Ovary (tissue), 9 donors: ENCODE measurements around the gene ARNT2. TPM values are rescaled to one million over a fixed set of nuclear protein-coding genes. Genes with fewer than 3 reads are reported as not detected.

Experiments
- DNase-seq, 5 donors: peaks; one replicate each; pipeline ENCODE4 v3.0.0-alpha.2; 2019 to 2020
- H3K27ac ChIP-seq, 2 donors: fragments of 200-600 bp; one replicate each; pipeline versions ENCODE4 v1.5.1 to v1.8.0; 2019 to 2022
- H3K27me3 ChIP-seq: fragments of 200-600 bp; one replicate; pipeline ENCODE4 v1.8.0; 2022
- H3K36me3 ChIP-seq: fragments of 200-600 bp; sonication (generic); one replicate; pipeline ENCODE4 v1.5.1; 2019
- H3K4me1 ChIP-seq: one replicate; pipeline ENCODE4 v1.8.1; 2013; ENCODE audit warnings: mild to moderate bottlenecking, moderate library complexity; ENCODE audit not compliant: insufficient read depth
- H3K4me3 ChIP-seq: fragments of 200-600 bp; sonication (generic); one replicate; pipeline ENCODE4 v1.5.1; 2017
- H3K9me3 ChIP-seq, 2 donors: fragments of 200-600 bp in 1 of 2; sonication (generic) in 1 of 2; one replicate each; pipeline versions ENCODE4 v1.5.1 to v1.8.1; 2013 to 2019; ENCODE audit warnings: mild to moderate bottlenecking in 1 of 2, moderate library complexity in 1 of 2
- CTCF ChIP-seq, 3 donors: fragments of 450-650 bp in 2 of 3; fragments of 200-600 bp in 1 of 3; IDR thresholded peaks; one replicate each; pipeline versions ENCODE4 v1.5.1 to v1.8.0; 2016 to 2022; ENCODE audit warnings: antibody characterized with exemption in 3 of 3, mild to moderate bottlenecking in 1 of 3
- EP300 ChIP-seq: sonication (generic); formaldehyde crosslinking; IDR thresholded peaks from one replicate; pipeline ENCODE4 v1.6.1; 2017; ENCODE audit warnings: antibody characterized with exemption
- POLR2A ChIP-seq: fragments of 450-650 bp; IDR thresholded peaks from one replicate; pipeline ENCODE4 v1.6.1; 2017; ENCODE audit warnings: antibody characterized with exemption, mild to moderate bottlenecking, moderate library complexity
- WGBS, 3 donors: extraction: QIAGEN DNeasy Blood & Tissue Kit in 1 of 3; methylation state at CpG; one replicate each; pipeline versions ENCODE4 v1.1.5 to v1.1.7; 2013 to 2017; 5-methylcytosine and 5-hydroxymethylcytosine counted together
- intact Hi-C, 4 donors: fragments of 100-400 bp; cut with DNase I; formaldehyde crosslinking; loops; one replicate each; pipeline versions ENCODE4 v1.11.0 to v1.15.1; 2022 to 2023
- polyA plus RNA-seq, 2 donors: library from polyadenylated mRNA; stranded (reverse); fragments of 200-250 nt in 1 of 2; fragments of 350-450 nt in 1 of 2; fragmentation: Illumina TruSeq in 1 of 2; extraction: RNeasy Lipid Tissue Mini Kit (QIAGEN cat#74804) in 1 of 2; gene quantifications; one replicate each; pipeline ENCODE4 v1.2.3, GENCODE V29; 2013 to 2014
- total RNA-seq, 7 donors: library from RNA; depleted of rRNA in 2 of 7; stranded (reverse); fragments of >200 nt in 2 of 7; fragmentation: NEBNext Ultra II Directional in 3 of 7; extraction: Animal tissue kit (Norgen Biotek cat#: 25700) in 3 of 7; gene quantifications; one replicate each; pipeline versions ENCODE4 v1.1.0 to v1.2.4, GENCODE V29; 2016 to 2023
- donor health status: DM: no; HTN: no; CAD: no; lungs with moderate emphysema.
- donor health status: DM: no; HTN: no; CAD: no.
- donor health status: Bipolar disorder and iron deficiency.
- donor health status: DM: yes; HTN: yes; CAD: no.
- donor health status: DM: no; HTN: no; CAD: no.
- donor health status: DM: yes; HTN: yes; CAD: no.

Gene ARNT2
- total and polyA plus RNA-seq, 9 donors = 11.0 to 20.5 (median 16.2) TPM

- TF ChIP-seq CTCF (IDR thresholded peaks at IDR 0.05) = no peak
- no peak for TF ChIP-seq EP300
- TF ChIP-seq POLR2A = no peak
- H3K27ac ChIP-seq = peak overlapping the region; percentile 39 to 53
- WGBS, 3 donors = 1 to 3% (median 3%) methylated on average over 26 to 30 of the region's 30 CpGs
Measured at GRCh38 chr15:80403712-80404056, 498 bp upstream of the ARNT2 start.

GRCh38 chr15:80404761-80405553 lies 775 bp downstream of the ARNT2 start:
- Histone ChIP-seq H3K4me1 (peaks cover 7% of the 10 kb centered on the region), H3K27ac (peak overlapping the region; percentile 21 to 53), H3K36me3 (no peaks in the 10 kb centered on the region), H3K9me3 (no peaks in the 10 kb centered on the region), H3K27me3 (no peaks in the 10 kb centered on the region), H3K4me3 (peak overlapping the region; percentile 43)
- DNase-seq = peak; percentile 26 to 60 (median 44)
- 4 to 5% (median 5%) methylated on average over 33 of the region's 33 CpGs for WGBS, 3 donors
- TF ChIP-seq EP300 (no peak), CTCF (IDR thresholded peaks at IDR 0.05) (no peak), POLR2A (no peak)
- intact Hi-C loops = loop anchor here in 1 of 4 donors (10.0 kb wide), 1 partner anchor 240 kb away; no protein-coding TSS in a partner anchor

More at GRCh38 chr15:80403712-80404056, 498 bp upstream of the ARNT2 start:
- Histone ChIP-seq H3K27me3 (no peaks in the 10 kb centered on the region), H3K4me1 (peaks cover 7% of the 10 kb centered on the region), H3K9me3 (no peaks in the 10 kb centered on the region), H3K4me3 (peak overlapping the region; percentile 43), H3K36me3 (no peaks in the 10 kb centered on the region)
- intact Hi-C loops = loop anchor here in 1 of 4 donors (10.0 kb wide), 1 partner anchor 239 kb away; no protein-coding TSS in a partner anchor
- peak in 2 of 5 donors; percentile 22 to 46 for DNase-seq

- no peak for TF ChIP-seq CTCF (IDR thresholded peaks at IDR 0.05)
- no peak for TF ChIP-seq EP300
- no peak for TF ChIP-seq POLR2A
- Histone ChIP-seq H3K36me3 (no peaks in the 10 kb centered on the region), H3K27me3 (no peaks in the 10 kb centered on the region), H3K9me3 (no peaks in the 10 kb centered on the region), H3K4me3 (no peak overlapping the region), H3K27ac (no peak overlapping the region), H3K4me1 (peaks cover 7% of the 10 kb centered on the region)
- no peak for DNase-seq
- 61 to 66% (median 62%) methylated on average over 4 of the region's 4 CpGs for WGBS, 3 donors
- intact Hi-C loops = loop anchor here in 1 of 4 donors (10.0 kb wide), 1 partner anchor 241 kb away; no protein-coding TSS in a partner anchor
Measured at GRCh38 chr15:80405554-80405850, 1.3 kb downstream of the ARNT2 start.

- Histone ChIP-seq H3K9me3 (no peaks in the 10 kb centered on the region), H3K4me3 (no peak overlapping the region), H3K27me3 (no peaks in the 10 kb centered on the region), H3K4me1 (peaks cover 7% of the 10 kb centered on the region), H3K27ac (no peak overlapping the region), H3K36me3 (no peaks in the 10 kb centered on the region)
- 87 to 89% (median 88%) methylated on average over 2 of the region's 2 CpGs for WGBS, 3 donors
- intact Hi-C loops = loop anchor here in 1 of 4 donors (10.0 kb wide), 1 partner anchor 241 kb away; no protein-coding TSS in a partner anchor
- DNase-seq = no peak
- TF ChIP-seq EP300 (no peak), CTCF (IDR thresholded peaks at IDR 0.05) (no peak), POLR2A (no peak)
Measured at GRCh38 chr15:80405970-80406369, 1.8 kb downstream of the ARNT2 start.
